NCI-H146 treated with DMSO at 0.1 percent for 48 hours (cell line): ENCODE data around the gene BHLHA15.

Experiments
- DNase-seq: peaks from one replicate; lab custom pipeline; 2025; ENCODE audit not compliant: unreplicated experiment; lab: John Stamatoyannopoulos, UW

BHLHA15 gene

GRCh38 chr7:98223351-98223897 is 12.2 kb downstream of the BHLHA15 start:
- no peak for DNase-seq

DNA sequence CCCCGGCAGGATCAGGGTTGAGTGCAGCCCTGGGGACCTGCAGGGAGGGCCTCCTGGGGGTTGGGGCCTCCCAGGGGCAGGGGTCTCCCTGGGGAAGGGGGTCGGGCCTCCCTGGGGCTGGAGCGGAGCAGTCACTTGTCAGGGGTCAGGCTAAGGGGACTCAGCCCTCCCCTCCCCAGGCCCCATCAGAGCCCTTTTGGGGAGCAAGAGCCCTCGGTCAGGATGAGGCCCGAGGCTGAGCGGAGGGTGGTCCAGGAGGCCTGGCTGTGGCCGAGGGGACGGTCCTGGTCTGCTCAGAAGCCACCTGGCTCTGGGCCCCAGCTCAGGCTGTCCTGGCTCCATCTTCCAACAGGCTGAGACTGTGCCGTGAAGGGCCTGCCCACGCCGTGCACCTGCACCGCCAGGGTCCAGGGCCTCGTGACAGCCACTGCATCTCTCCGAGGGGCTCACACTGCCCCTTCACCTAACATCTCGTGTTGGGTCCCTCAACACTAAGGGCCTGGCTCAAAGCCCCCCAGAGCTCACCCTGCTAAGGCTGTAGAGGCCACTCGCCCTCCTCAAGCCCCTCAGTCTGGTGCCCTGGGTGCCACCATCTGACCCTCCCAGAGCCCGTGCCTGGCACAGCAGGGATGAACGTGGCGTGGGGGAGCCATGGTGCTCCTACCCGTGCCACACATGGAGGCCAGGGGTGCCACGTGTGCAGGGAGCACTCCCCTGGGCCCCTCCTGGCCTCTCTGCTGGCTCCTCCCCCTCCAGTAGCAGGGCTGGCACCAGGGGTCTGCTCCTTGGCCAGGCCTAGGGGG is 12.9 kb downstream of the BHLHA15 start:
- no peak for DNase-seq

- DNase-seq, result no peak
Observed at GRCh38 chr7:98224701-98225181, 13.5 kb downstream of the BHLHA15 start.

DNA sequence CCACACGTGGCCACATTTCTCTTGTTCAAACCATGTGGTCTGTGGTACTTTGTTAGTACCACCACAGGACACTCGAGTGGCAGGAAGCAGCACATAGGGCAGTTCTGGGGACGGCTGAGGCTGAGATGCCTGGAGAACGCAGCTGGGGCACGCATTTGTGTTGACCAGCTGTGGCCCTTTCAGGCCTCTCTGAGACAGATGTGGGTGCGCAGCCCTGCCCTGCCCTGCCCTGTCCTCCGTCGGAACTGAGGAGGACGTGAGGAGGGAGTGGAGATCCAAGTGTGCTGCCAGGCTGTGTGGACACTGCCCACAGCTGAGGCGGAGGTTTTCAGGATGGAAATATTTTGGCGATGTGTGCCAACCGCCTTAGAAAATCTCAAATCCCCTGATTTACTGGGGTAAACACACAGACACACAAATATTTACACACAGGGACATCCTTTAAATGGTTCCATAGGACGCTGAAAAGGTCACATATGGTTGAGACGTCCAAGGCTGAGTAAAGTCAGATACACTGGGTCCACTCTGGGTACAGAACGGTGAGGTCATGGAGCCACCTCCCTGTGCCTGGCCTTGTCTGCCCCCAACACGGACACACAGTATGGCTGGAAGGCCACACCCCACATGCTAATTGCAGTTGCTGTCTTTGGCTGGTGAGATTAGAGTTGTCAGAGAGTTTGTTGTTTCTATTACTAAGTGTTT is 14.8 kb downstream of the BHLHA15 start:
- no peak for DNase-seq

DNA sequence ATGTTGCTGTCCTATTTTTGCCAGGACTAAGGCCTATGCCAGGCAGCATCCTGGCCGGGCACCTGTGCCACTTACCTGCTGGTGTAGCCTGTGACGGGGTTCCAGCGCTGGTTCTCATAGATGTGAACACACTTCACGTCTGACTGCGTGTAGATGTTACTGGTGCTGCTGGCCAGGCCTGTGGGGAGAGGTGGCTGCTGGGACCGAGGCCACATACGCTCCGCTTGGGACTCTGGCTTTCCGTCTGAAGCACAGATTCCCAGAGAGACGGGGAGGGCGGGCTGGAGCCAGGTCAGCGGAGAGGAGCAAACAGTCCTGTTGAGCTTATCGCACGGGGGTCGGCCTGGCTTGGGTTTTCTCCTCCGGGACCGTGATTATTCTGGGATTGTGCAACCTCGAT is 16.7 kb downstream of the BHLHA15 start:
- DNase-seq, result no peak

GRCh38 chr7:98228801-98229200 is 17.6 kb downstream of the BHLHA15 start:
- no peak for DNase-seq

DNA sequence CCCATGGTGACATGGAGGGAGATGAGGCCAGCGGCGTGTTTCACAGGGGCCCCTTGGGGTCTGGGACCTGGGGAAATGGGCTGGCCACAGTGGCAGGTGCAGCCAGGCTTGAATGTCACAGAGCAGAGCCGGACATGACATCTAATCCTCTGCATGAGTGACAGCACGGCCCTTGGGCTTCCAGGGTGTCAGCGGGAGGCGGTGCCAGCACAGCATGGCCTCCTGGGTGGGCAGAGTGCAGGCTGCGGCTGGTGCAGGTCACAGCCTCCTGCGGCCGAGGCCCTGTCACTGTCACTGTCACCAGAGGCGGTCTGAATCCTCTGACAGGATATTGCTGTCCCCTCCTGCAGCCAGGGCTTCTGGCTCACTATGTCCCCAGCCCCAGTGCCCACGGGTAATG is 18.2 kb downstream of the BHLHA15 start:
- DNase-seq, result no peak

- no peak for DNase-seq
Observed at GRCh38 chr7:98229991-98230745, 18.9 kb downstream of the BHLHA15 start.

- no peak for DNase-seq
Observed at GRCh38 chr7:98230746-98231471, 19.7 kb downstream of the BHLHA15 start.

GRCh38 chr7:98231493-98232262 is 20.4 kb downstream of the BHLHA15 start:
- no peak for DNase-seq

GRCh38 chr7:98232263-98232585 is 21.0 kb downstream of the BHLHA15 start:
- DNase-seq, result no peak

GRCh38 chr7:98232799-98233198 is 21.6 kb downstream of the BHLHA15 start:
- DNase-seq, result no peak

DNA sequence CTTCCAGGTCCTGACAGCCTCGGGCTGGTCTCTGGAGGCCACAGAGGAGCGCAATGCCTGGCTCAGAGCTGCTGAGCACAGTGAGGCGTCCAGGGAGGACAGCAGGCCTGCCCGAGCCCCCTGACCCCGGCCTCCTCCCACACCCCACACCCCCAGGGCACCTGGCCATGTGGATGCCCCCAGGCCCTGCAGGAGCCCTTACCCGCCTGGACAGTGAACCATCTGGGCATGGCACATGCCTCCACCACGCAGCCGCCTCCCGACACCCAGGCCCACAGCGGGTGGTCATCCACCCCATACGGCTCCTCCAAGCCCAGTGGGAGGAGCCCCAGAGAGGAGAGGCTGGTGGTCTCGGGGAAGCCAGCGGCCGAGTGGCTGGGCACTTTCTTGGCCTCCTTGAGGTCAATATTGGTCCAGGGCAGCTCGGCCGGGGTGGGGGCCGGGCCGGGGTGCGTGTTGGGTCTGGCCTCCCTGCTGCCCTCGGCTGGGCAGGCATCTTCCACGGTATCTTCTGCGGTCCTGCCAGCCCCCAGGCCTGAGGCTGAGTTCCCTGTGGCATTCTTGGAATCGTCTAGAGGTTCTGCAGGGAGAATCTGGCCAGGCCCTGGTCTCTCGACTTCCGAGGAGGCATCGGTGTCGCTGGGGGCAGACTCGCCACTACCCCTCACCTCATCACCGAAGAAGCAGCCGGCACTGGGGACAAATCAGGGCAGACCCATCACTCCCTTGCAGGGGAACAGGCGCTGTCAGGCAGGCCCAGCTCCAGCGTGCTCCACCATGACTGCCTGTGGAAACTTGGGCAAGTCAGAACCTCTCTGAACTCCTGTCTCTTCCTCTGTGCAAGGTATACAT is 22.2 kb downstream of the BHLHA15 start:
- DNase-seq, result no peak

DNA sequence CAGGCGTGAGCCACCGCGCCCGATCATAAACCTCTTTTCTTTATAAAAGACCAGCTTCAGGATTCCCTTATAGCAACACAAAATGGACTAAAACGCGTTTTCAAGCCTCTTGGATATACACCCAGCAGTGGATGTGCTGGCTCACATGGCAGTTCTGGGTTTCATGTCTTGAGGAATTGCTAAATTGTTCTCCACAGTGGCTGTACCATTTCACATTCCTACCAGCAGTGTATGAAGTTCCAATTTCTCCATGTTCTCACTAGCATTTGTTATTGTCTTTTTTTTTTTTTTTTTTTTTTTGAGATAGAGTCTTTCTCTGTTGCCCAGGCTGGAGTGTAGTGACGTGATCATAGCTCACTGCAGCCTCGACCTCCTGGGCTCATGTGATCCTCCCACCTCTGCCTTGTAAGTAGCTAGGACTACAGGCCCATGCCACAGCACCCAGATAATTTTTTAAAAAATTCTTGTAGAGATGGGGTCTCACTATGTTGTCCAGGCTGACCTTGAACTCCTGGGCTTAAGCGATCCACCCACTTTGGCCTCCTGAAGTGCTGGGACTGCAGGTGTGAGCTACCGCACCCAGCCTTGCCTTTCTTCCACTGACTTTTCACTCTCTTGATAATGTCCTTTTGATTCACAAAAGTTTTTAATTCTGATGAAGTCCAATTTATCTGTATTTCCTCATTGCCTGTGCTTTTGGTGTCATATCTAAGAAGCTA is 23.3 kb downstream of the BHLHA15 start:
- DNase-seq, result no peak

DNA sequence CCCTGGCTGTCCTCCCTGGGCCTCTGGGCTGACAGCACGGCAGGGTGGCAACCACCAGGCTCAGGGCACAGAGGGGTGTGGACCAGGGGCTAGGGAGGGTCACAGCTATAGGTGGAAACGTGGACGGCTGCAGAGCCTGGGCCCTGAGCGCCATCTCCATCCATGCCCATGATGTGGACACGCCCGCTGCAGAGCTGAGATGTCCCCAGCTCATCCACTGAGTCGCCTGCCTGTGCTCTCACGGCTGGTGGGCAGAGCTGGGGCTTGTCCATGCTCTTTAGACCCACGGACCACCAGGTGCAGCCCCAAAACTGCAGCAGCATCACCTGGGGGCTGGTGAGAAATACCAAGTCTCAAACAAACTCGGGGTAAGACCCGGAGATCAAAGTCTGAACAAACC is 24.7 kb downstream of the BHLHA15 start:
- no peak for DNase-seq

DNA sequence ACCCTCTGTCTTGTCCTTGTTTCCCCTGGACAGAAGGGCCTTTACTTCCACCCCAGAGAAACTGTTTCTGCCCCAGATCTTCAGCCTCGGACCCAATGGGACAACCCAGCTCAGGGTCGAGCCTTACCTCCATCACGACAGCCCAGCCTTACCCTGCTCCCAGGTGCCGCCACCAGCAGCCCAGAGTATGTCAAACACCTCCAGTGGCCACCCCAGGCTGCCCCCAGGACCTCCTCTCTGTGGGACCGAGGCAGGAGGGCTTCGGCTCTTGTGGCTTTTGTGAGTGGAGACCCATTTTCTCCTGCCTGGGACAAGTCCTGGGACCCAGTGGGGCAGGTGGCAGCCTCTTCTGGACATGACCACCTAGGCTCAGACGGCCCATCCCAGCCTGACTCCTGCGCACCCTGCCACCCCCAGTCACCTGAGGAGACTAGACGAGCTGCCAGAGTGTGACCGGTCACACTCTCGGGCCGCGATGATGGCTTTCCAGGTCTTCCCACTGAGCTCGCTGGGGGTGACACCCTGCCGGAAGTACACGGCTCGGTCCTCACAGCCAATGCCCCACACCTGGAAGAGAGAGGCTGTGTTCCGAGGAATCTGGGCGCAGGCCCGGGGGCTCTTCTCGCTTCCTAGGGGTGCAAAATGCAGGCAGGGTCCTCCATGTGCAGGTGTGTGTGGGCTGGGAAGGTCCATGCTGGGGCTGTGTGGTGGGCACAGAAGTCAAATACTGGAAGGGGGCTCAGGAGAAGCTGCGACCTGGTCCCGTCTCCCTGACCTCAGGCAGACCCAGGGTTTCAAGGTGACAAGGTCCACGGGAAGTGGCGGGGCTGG is 25.3 kb downstream of the BHLHA15 start:
- no peak for DNase-seq

DNA sequence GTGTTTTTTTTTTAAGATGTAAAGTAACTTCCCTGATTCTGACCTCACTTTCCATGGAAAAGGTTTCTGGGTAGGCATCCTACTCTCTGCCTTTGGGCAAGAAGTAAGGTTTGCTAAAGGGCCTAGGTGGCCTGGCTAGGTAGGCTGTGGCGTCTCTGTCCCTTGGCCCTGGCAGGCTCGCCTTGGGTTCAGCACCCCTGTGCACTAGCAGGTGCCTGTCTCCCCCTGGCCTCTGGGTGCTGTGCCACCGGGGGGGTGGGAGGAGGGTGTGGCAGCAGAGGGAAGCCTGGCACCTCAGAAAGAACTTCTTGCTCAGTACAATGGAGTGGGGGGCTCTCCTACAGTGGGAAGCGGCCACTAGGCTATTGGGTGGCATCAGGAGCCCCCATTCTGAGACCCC is 26.8 kb downstream of the BHLHA15 start:
- no peak for DNase-seq

- no peak for DNase-seq
Observed at GRCh38 chr7:98238976-98239375, 27.7 kb downstream of the BHLHA15 start.
